ENCODE measurements around the gene HOXD8.

HOXD8 gene

DNA sequence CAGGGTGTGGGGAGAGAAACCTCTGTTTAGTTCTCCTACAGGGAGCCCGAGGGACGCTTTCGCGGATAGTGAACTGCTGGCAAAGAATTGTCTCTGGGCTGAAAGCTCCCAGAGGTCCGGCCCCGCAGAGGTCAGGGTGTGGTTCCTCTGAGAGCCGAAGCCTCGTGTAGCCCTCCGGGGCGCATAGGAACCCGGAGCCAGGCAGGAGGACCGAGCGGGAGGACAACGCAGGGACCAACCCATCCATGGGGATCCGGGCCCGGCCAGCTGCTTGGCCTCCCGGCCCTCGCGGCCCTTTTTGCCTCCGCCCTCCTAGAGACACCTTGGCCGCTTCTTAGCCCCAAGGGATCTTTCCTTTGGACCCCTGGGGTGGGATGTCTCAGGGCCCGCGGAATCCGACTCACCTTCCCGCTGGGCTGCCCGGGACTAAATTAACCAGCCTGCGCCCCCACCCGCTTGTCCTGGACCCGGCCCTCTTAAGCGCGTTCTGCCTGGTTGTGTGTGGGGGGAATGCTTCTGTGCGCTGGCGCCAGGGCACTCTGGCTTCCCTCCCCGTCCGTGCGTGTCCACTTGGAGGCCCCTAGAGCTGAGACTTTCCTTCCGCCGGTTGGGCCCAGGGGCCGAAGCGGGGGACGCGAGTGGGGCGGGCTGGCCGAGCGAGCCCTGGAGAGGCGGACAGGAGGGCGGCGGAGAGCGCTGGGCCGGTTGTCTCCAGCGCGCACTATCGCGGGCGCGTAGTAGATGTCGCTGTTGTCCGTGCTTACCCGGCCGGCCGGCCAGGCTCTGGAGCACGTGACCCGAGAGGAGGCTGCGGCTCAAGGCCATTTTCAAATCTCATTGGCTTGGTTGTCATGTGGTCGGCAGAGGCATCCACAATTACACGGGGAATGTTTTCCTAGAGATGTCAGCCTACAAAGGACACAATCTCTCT lies 13.4 kb upstream of the HOXD8 start, which contains the start of gene HOXD10:
Gene HOXD10, plus strand, starts transcription at position 896 of the 931 bp plus-strand sequence. CDS start 56 bp downstream, outside the sequence.
- no peak for DNase-seq (ENCODE audit: low read depth in 3 of 3)

DNA sequence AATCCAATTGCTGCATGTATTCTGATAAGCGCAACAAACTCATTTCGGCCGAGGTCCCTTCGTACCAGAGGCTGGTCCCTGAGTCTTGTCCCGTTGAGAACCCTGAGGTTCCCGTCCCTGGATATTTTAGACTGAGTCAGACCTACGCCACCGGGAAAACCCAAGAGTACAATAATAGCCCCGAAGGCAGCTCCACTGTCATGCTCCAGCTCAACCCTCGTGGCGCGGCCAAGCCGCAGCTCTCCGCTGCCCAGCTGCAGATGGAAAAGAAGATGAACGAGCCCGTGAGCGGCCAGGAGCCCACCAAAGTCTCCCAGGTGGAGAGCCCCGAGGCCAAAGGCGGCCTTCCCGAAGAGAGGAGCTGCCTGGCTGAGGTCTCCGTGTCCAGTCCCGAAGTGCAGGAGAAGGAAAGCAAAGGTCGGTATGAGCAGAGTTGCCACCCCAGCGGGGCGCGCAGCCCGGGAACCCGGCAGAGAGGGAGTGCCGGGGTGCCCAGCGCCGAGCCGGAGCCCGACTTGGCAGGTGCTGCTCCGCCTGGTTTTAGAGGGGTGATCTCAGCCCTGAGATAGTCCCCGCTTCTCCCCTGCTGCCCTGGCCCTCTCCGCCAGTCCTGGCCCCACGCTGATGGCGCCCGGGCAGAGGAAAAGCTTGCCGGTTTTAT lies 12.2 kb upstream of the HOXD8 start:
- no peak for DNase-seq (ENCODE audit: low read depth in 3 of 3)

DNA sequence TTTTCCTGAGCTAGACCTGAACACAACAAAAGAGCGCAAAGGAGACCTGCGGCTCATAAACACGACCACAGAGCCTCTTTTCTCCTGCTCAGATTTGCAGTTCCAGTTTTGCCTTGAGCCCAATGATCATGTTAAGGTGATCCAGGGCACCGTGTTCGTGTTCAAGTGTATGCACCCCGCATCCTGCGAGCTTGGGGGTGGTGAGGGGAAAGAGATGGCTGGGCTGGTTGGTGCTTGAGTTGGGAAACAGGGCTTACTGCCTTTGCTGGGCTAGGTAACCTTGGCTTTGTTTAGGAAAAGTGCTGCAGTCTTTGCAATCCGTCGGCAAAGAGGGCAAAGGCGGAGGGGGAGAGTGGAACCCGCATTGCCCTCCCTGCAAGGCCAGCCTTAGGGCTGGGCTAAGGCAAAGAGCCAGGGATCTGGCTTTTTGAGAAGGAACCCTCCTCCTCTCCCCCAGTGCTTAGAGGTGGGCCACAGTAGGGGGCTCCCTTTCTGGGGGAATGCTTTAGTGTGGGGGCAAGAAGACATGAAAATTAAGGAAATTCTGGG lies 11.6 kb upstream of the HOXD8 start:
- DNase-seq (ENCODE audit: low read depth in 3 of 3): no peak

DNA sequence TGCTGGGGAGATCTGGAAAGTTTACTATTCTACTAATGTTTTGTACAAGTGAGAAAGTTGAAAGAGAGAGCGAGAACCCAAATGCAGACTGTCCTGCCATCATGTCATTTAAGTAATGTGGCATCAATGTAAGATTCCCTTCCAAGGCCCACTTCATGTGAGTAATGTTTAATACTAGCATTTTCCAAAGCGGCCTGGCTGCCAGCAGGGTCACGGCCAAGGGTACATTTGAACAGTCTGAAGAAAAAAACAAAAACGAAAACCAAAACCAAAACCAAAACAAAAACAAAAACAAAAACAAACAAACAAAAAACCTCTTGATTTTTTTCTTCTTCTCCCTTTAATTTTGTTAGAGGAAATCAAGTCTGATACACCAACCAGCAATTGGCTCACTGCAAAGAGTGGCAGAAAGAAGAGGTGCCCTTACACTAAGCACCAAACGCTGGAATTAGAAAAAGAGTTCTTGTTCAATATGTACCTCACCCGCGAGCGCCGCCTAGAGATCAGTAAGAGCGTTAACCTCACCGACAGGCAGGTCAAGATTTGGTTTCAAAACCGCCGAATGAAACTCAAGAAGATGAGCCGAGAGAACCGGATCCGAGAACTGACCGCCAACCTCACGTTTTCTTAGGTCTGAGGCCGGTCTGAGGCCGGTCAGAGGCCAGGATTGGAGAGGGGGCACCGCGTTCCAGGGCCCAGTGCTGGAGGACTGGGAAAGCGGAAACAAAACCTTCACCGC lies 10.7 kb upstream of the HOXD8 start:
- no peak for DNase-seq (ENCODE audit: low read depth in 3 of 3)

DNA sequence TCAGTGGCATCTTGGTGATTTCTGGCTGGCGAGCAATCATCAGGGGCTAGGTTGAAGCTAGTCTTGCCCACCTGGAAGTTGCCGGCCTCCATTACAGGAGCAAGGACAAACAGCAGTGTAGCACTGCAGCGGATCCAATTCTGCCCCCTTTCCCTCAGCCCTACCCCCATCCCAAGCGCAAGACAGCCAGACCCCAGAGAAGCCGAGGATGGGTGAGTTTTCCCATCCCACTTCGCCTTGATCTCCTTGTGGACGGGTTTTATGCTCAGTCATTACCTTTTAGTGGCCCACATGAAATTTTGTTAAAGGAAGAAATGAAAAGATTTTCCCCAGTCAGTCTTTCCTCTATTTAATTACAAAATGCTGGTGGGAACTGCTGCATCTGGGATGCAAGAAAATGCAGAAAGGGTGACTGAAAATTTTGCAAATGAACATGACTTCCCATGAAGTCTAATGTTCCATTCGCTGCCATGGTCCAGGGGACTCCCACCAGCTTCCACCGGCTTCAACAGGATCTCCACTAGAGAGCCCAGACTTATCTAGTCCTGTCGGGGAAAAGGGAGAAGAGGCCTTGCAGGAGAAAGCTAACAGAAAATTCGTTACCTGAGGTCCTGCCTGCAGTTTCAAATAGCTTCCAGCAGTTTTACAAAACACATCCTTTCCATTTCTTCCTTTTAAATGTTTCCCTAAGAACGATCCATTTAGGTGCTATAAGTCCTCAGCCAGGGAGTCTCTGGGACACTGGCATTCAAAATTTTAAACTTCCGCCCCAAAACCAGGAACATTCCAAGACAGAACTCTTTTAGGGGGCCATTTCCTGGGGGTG lies 8.9 kb upstream of the HOXD8 start:
- no peak for DNase-seq (ENCODE audit: low read depth in 3 of 3)

DNA sequence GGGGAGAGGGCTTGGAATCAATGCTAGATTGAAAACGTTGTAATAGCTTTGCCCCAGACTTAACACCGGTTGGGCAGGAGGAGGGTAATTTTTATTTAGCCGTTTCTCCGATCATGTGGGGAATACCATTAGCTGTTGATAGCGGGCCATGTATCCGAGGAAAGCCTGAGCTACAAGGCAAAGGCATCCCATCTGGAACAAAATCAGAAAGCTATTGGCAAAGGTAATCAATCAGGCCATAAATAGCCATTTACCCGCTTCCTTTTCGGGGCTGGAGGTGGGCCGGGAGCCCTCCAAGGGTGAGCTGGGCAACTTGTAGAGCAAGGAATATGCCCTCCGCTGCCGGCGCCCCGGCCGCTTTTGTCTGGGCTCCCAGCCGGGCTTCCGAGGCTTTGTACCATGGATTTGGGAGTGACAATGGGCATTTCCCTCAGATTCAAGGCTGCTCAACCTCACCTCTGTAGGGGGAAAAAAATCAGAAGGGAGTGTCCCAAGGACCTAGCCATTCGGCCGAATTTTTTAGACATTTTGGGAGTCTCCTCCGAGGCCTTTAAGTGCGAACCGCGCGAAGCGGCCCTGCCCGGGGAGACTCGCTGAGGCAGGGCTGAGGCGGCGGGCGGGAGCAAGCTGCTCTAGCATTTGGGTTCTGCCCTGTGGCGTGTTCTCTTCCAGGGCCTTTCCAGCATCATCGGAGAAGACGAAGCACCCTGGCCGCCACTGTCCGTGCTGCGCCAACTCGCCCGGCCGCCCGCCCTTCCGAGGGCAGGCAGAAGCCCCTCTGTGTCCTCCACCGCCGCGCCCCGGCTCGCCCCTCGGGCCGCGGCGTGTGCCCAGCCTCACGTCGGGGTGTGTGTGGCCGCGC lies 8.1 kb upstream of the HOXD8 start:
- no peak for DNase-seq (ENCODE audit: low read depth in 3 of 3)

DNA sequence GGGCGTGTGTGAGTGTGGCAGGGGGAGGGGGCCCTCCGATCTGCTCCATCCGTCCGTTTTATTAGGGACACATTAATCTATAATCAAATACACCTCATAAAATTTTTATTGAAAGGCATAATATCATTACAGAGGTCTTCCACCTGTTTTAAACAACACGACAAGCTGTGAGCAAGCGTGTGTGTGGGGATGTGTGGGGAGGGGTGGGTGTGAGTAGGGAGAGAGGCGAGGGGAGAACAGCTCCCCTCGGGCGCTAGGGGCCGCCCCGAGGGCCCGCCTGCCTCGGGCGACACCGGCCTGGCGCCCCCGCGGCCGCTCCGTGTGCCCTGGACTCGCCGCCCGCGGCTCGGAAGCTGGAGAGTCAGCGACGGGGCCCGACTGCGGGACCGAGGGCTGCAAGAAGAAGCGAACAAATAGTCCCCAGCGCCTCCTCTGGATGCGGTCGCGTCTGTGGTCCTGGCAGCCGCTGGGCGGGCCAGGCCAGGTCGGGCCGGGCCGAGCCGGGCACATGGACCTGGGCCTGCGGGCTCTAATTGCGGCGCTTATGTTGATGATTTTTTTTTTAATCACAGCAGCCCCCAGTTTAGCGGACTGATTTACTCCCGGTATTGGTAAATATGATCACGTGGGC lies 7.3 kb upstream of the HOXD8 start:
- DNase-seq (ENCODE audit: low read depth in 3 of 3): no peak

DNA sequence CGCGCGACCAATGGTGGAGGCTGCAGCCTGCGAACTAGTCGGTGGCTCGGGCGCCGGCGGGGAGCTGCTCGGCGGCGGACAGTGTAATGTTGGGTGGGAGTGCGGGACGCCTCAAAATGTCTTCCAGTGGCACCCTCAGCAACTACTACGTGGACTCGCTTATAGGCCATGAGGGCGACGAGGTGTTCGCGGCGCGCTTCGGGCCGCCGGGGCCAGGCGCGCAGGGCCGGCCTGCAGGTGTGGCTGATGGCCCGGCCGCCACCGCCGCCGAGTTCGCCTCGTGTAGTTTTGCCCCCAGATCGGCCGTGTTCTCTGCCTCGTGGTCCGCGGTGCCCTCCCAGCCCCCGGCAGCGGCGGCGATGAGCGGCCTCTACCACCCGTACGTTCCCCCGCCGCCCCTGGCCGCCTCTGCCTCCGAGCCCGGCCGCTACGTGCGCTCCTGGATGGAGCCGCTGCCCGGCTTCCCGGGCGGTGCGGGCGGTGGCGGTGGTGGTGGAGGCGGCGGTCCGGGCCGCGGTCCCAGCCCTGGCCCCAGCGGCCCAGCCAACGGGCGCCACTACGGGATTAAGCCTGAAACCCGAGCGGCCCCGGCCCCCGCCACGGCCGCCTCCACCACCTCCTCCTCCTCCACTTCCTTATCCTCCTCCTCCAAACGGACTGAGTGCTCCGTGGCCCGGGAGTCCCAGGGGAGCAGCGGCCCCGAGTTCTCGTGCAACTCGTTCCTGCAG lies 6.7 kb upstream of the HOXD8 start, which contains the start of gene HOXD9:
Gene HOXD9, plus strand, starts transcription at position 37 of the 728 bp plus-strand sequence. Its CDS starts 50 bp downstream, at position 87.
- no peak for DNase-seq (ENCODE audit: low read depth in 3 of 3)

DNA sequence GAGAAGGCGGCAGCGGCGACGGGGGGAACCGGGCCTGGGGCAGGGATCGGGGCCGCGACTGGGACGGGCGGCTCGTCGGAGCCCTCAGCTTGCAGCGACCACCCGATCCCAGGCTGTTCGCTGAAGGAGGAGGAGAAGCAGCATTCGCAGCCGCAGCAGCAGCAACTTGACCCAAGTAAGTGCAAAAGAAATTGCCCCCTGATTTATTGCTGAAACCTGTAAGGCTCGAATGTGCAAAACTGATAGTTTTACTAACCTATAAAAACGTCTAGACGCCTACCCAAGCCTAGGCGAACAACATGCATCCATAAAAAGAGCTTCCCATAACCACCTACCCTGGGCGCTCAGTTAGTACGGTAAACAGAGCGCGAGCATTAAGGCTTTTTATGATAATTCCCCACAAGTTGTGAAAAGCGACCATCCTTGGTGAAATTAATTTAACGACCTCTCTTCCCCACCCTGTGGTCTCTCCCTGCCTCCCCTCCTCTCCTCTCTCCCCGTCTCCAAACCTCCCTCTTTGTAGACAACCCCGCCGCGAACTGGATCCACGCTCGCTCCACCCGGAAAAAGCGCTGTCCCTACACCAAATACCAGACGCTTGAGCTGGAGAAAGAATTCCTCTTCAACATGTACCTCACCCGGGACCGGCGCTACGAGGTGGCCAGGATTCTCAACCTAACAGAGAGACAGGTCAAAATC lies 5.9 kb upstream of the HOXD8 start:
- DNase-seq (ENCODE audit: low read depth in 3 of 3): no peak

DNA sequence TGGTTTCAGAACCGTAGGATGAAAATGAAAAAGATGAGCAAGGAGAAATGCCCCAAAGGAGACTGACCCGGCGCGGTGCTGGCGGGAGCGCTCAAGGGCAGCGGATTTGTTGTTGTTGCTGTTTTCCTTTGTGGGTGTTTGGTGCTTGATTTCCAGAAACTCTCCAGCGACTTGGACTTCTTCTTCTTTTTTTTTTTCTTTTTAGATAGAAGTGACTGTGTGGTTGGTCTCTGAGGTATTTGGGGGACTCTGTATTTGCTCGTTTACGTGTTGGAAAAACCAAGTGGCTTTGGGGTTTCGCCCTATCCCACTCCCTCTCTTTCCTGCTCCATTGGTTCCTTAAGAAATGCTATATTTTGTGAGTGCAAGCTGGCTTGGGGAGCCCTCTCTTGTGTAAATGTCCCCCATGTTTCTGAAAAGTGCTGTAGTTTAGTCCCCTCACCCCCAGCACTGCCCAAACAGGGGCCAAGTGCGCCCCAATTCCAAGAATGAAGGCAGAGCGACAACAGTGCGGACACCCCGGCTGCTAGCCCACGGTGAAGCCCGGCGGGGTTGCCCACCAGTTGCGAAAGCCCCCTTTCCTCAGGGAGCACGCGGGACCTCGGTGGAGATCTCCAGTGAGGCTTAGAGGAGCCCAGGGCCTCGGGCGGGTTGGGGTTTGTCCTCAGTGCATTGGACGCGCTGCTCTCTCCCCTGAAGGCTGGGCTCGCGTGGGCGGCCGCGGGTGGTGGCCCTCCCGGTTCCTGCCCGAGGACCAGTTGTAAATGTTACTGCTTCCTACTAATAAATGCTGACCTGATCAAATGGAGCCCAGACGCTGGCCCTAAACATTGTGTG lies 5.2 kb upstream of the HOXD8 start:
- no peak for DNase-seq (ENCODE audit: low read depth in 3 of 3)

DNA sequence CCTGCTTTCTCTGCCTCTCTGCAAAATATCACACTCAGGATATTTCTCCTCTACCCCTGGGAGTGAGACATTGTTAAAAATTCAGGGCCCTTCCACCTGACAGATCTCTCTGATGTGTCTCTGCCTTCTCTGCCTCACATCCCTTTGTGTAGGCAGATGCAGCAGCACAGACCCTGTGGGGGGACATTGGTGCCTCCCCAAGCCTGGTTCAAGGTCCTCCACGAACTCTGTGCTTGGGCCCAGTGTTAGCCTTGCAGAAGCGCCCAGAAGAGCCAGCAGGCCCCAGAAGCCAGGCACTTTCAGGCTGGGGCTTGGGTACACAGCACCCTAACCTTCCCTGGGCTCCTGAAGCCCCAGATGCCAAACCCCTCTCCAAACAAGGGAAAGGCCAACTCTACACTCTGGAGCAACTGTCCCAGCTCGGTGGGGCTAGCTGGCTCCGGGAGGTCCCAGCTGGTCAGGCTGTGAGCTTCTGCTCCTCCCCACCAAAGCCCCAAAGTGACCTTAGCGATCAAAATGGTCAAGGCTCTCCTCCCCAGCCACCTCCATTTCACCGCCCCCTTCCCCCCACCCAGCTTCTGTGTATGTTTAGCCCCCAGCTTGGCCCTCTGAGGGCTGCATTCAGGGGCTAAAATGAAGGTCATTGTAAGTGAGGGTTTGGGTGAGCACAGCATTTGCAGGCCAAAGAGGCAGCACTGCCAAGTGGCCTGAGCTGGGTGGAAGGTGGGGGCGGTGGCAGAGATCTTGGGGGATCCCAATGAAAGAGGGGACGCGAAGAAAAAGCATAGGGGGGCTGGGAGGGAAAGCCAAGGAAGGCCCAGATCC lies 4.3 kb upstream of the HOXD8 start:
- DNase-seq (ENCODE audit: low read depth in 3 of 3): no peak

DNA sequence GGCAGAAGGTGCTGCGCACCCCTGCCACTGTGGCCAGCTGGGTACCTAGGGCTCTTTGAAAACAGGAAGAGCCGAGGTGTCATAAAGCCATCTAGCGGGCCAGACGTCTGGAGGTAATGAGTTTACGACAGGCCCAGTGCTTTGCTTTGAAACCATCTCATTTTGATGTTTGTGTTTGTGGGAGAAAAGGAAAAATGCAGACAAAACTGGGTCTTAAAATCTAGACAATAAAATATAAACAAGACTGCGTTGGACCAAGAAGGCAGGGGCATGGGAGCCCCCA lies 3.8 kb upstream of the HOXD8 start:
- DNase-seq (ENCODE audit: low read depth in 3 of 3): no peak

DNA sequence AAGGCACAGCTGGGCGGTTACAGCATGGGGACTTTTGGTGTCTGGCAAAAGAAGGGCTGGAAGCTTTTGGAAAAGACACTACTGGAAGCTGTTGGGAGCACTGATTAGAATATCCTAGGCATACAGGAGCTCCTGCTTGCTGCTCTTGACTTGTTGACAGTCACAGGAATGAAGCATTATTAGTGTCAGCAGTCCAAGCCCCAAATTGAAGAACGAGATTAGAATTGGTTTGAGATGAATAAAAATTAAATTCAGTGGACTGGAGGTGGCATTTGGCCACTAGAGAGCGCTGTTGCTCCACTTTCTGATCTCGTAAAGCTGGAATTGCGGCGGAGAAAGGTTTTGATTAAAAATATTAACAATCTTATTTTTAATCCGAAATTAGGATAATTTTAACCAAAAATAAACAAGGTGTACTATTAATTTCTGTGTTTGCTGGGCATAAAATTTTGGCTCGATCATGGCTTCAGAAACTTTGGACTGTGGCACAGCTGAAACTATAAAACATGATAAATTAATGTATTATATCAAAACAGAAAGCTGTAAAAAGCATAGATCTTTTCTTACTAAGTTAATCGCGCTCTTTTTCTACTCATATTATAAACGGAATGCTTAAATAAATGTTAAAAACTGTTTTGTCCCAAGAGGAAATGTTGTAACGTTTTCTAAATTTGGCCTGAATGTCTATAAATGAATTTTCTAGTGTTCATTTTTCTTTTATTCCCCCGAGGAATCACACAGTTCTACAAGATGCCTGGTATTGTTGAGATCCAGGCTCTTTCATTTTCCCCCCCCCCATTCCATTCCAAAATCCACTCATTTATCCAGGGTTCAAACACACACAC lies 2.4 kb upstream of the HOXD8 start:
- DNase-seq (ENCODE audit: low read depth in 3 of 3): peak; percentile 42 to 62 (median 57)

DNA sequence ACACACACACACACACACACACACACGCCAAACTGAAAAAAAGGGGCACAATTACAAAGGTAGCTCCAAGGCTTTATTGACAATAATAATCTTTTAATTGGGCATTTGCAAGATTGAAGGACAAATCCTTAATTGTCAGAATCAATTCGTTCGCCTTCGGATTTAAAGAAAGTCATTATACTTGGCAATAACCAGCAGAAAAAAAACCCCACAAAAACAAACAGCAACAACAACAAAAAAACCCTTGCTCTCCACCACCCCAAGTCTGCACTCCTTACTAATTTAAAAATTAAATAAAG lies 1.8 kb upstream of the HOXD8 start:
- no peak for DNase-seq (ENCODE audit: low read depth in 3 of 3)

DNA sequence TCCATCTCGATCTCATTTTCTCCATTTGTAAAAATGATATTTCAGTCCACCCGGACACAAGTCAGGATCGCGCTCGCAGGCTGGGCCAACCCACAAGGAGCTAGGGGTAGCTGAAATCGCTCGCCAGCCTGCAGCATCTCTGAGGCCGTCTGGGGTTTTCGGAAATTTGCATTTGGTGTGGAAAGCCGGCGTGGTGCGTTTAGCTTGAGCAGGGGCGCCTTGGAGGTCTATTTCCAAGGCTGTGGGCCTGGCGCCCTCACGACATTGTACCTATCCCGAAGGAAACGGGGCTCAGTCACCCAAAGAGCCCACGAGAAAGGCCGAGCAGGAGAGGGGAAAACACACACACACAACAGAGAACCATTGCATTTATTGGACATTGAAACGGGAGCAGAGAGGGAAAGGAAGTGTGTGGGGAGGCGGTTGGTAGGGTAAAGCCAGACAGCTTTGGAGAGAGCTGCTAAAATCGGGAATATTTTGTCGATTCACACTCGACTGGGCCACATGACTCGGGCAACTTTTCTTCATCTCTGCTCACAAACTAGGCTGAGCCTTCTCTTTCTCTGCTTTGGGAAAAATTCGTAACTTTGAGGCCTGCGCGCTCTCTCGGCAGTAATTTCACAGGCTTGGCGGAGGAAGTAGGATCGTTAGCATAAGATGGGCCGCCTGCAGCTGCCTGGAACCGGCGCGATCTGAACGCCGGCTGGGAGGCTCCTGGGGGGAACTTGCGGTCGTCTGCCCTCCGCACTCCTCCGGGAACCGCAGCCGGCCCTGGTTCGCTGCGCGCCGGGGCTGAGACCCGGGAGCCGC lies 1.1 kb upstream of the HOXD8 start:
- no peak for DNase-seq (ENCODE audit: low read depth in 3 of 3)
